GM18858 (cell line): ENCODE data around the gene PMEPA1.
"Not testable (repeated sequence)": the region's sequence is repeated elsewhere in the genome, so short reads cannot be mapped to it uniquely, and the experiment has no call there.

Experiments used
- ATAC-seq: cut with Tn5 transposase; IDR thresholded peaks from one replicate; pipeline ENCODE4 v1.9.1; 2021; ENCODE audit not compliant: unreplicated experiment

Gene PMEPA1

GRCh38 chr20:57652606-57653545, 56.9 kb downstream of the PMEPA1 start:
- no peak for ATAC-seq

DNA sequence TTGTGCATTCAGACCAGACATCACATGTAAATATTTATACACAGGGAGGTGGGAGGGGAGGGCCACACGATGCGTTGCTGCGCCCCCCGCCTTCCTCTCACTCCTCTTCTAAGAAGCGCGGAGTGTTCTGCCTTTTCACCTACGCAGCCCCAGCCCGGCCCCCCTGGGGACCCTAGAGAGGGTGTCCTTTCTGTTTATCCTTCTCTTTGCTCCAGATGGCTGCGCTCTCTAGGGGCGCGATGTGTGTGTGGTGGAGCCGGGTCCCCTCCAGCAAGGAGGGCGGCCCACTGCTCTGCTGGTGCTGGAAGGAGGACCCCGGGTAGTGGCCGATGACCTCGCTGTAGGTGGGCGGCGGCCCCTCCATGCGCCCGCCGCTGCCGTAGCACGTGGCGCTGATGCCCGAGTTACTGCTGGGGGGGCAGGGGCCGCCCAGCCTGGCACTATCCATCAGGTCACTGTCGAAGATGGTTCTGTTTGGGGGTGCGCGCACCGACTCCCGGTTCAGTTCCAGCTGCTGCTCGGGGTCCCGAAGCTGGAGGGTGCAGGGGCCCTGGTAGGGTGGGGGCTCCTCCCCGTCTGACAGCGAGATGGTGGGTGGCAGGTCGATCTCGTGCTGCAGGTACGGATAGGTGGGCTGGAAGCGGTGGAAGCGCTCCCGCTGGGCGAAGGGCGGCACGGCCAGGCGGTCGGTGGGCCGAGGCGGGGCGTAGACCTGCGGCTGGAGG, 57.8 kb downstream of the PMEPA1 start:
- ATAC-seq, result no peak

GRCh38 chr20:57650756-57651483, 58.9 kb downstream of the PMEPA1 start:
- ATAC-seq, result no peak

GRCh38 chr20:57650266-57650665, 59.5 kb downstream of the PMEPA1 start:
- ATAC-seq, result no peak

- ATAC-seq, result no peak
Measured at GRCh38 chr20:57649617-57650015, 60.2 kb downstream of the PMEPA1 start.

- no peak for ATAC-seq
Measured at GRCh38 chr20:57648878-57649616, 60.8 kb downstream of the PMEPA1 start.

DNA sequence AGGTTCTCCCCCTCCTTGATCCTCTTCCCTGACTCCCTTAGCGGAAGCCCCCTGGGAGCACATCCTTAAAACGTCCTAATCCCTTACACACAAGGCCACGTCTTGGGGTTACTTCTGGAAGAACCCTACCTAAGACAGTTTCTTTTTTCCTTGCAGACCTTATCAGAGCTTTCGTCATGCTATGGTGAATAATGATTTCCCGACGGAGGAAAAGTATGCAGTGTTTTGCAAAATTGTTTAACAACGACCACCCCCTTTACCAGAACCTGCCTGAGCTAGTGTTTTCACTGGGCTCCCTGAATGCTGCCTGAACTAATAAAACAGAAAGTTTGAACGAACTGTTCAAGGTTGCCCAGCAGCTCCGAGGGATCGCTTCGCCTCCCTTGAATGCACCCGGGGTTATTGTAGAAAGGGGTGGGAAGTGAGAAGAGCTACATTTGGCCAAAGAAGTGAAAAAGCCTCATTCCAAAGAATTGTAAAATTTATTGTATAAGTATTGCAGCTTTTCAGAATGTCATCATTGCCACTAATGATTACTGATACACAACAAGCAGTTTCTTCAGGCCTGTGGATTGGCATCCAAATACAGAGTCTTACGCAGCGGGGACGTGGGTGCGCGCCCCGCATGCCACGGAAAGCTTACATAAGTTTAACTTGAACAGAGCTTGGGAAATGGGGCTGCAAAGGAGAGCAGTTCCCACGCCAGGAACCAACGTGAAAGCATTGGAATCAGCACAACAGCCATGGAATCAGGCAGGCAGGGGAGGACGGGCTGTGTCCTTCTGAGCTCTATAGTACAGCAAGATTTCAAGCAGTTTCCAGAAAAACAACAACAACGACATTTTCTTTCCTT, 61.7 kb downstream of the PMEPA1 start:
- no peak for ATAC-seq

DNA sequence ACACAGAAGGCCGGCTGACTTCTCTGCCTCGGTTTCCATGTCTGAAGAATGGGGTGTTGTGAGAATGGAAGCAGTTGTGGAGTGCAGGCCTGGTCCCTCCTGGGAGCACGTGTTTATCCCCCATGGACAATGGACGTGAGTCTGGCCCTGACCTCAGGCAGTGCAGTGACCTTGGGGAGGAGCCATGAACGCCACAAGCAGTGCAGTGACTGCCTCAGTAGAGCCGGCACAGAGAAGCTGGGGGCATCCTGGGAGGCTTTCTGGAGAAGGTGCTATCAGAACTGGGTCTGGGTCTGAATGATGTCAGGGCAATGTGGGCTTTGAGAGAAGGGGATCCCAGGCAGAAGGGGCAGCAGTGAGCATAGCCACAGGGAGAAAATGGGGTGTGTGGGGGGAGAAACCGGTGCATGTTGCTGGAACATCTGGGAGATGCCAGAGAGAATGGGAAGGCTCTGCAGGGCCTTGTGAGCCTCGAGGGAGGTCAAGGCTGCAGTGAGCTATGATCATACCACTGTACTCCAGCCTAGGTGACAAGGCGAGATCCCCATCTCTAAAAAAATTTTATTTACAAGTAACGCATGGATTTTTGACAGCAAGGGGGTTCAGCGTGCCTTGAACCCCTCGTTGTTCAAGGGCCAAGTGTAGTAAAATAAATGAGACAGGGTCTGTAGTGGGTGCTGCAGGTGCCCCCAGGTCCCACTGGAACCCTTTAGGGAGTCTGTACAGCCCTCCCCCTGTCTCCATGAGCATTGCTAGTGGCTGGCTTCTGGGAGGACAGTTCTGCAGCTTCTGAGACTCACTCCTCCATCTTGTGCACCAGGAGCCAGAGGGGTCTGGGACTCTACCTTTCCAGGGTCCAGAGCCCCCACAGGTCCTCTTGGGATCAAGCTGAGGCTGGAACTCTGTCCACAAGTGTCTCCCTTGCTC, 62.5 kb downstream of the PMEPA1 start:
- no peak for ATAC-seq

DNA sequence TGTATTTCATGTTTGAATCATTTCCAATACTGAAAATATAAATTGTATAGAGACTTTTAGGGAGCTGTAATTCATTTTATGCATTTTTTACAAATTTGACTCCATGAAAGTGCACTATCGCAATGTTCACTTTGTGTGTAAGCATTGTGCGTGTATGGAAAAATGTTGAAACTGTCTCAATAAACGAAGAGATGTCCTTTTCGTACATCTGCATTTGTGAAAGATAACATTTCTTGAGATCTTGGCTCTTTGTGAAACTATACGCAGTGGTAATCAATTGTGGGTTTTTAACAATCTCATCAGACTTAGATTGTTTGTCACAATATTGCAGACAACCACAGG, 70.9 kb downstream of the PMEPA1 start:
- no peak for ATAC-seq

GRCh38 chr20:57638173-57638894, 71.5 kb downstream of the PMEPA1 start:
- no peak for ATAC-seq

DNA sequence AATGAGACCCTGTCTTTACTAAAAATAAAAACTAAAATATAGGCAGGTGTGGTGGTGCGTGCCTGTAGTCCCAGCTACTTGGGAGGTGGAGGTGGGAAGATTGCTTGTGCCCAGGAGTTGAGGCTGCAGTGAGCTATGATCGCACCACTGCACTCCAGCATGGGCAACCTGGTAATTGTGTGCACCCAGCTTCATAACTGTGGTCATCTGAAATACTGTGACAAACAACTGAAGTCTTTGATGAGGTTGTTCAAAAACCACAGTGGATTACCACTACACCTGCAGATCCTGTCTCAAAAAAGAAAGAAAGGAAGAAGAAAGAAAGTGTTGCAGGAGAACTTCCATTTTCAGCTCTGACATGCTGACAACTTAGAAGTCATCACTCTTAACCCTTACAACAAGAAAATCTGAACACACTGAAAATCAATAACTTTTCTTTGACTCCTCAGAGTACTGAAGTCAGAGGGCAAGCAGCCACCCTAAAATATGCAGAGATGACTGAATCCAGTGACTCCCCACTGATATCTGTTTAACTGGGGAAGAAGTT, 75.8 kb downstream of the PMEPA1 start:
- ATAC-seq, result no peak

DNA sequence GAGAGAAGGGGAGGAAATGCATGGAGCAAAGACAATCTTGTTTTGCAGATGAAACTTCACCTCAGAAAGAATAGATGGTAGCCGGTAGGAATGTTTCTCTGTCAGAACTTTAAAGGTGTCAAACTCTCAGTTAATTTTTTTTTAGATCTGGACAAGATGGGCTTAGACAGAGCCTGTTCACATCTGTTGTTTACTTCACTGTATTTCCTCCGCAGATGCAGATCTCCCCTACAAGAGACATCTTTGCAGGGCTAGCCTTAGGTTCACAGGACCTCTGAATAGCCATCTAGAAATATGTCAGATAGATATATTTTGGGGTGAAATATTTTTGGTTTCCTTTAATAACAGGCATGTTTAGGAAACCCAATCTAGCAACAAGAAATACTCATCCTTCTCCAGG, 77.5 kb downstream of the PMEPA1 start:
- no peak for ATAC-seq

GRCh38 chr20:57630061-57630460, 79.8 kb downstream of the PMEPA1 start:
- no peak for ATAC-seq

GRCh38 chr20:57629491-57629901, 80.3 kb downstream of the PMEPA1 start:
- ATAC-seq, result not testable (repeated sequence)

DNA sequence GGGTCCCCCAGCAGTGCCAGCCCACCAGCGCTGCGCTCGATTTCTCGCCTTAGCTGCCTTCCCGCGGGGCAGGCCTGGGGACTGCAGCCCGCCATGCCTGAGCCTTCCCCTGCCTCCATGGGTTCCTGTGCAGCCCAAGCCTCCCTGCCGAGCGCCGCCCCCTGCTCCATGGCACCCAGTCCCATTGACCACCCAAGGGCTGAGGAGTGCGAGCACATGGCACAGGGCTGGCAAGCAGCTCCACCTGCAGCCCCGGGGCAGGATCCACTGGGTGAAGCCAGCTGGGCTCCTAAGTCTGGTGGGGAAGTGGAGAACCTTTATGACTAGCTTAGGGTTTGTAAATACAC, 80.9 kb downstream of the PMEPA1 start:
- ATAC-seq, result not testable (repeated sequence)

DNA sequence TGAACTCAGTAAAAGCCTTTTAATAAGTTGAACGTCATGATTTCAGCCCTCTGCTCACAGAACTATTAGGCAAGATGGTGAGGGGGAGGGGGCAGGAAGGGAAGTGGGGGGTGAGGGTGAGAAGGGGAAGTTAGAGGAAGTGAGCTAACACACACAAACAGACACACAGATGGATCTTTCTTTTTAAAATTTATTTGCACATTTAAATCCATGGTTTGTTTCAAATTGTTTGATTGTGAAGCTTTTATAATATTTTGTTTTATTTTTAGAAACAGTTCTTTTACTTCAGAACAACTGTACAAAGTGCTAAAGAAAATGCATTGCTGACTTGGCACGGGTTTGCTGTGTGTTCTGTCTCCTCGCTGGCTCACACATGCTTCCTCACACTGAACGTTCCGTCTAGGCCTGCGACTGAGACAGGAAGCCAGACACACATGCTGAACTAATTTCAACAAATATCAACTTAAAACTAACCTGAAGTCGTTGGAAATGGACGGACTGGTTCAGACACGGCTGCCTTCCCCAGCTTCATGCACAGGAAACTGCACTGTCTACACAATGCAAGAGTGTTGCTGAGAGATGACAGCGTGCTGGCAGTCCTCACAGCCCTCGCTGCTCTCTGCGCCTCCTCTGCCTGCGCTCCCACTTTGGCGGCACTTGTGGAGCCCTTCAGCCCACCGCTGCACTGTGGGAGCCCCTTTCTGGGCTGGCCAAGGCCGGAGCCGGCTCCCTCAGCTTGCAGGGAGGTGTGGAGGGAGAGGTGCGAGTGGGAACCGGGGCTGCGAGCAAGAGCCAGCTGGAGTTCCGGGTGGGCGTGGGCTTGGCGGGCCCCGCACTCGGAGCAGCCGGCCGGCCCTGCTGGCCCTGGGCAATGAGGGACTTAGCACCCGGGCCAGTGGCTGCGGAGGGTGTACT, 81.5 kb downstream of the PMEPA1 start:
- no peak for ATAC-seq

GRCh38 chr20:57627339-57627738, 82.5 kb downstream of the PMEPA1 start:
- no peak for ATAC-seq
